Stimulated activated naive CD8-positive, alpha-beta T cell treated with anti-CD3 and anti-CD28 coated beads, Interleukin-15, amount 100 ng/mL, for 72 hours (primary cell): Measurements from ENCODE around the gene OR13J1.

Source experiments
- ATAC-seq: fragments of 150-1000 bp; cut with Tn5 transposase; 2 replicates; pipeline ENCODE4 v1.10.0; 2021; ENCODE audit warnings: mild to moderate bottlenecking, moderate library complexity
- DNase-seq, 2 donors: peaks; one replicate each; pipeline ENCODE4 v3.0.0; 2021 to 2022
- H3K27ac Mint-ChIP-seq, 2 donors: one replicate each; pipeline ENCODE4 v1.8.0; 2022; ENCODE audit warnings: mild to moderate bottlenecking in 2 of 2, mixed read lengths in 2 of 2, moderate library complexity in 2 of 2
- H3K27me3 Mint-ChIP-seq: one replicate; pipeline ENCODE4 v1.8.0; 2022; ENCODE audit warnings: mixed read lengths
- H3K4me1 Mint-ChIP-seq: one replicate; pipeline ENCODE4 v1.8.0; 2022; ENCODE audit warnings: mild to moderate bottlenecking, mixed read lengths
- H3K4me3 Mint-ChIP-seq, 2 donors: one replicate each; pipeline ENCODE4 v1.8.0; 2022; ENCODE audit warnings: mild to moderate bottlenecking in 2 of 2, mixed read lengths in 2 of 2, moderate library complexity in 1 of 2
- H3K9me3 Mint-ChIP-seq, 2 donors: one replicate each; pipeline ENCODE4 v1.8.0; 2022; ENCODE audit warnings: mixed read lengths in 2 of 2

Gene OR13J1

GRCh38 chr9:35882263-35882848 lies 12.2 kb upstream of the OR13J1 start:
- Mint-ChIP-seq H3K27me3 (no peaks in the 10 kb centered on the region), H3K4me3 (no peak overlapping the region), H3K27ac (no peak overlapping the region), H3K4me1 (no peaks in the 10 kb centered on the region), H3K9me3 (peaks cover 6% of the 10 kb centered on the region in 2 donors)
- ATAC-seq (peak; percentile 67), DNase-seq (peak; percentile 64 to 68)

GRCh38 chr9:35872505-35872904 lies 2.3 kb upstream of the OR13J1 start:
- ATAC-seq (no peak), DNase-seq (no peak)
- H3K27ac Mint-ChIP-seq, result no peak overlapping the region
- H3K4me3 Mint-ChIP-seq, result no peak overlapping the region
- H3K9me3 Mint-ChIP-seq, result peaks cover 4 to 6% of the 10 kb centered on the region in 2 donors
- no peaks in the 10 kb centered on the region for H3K4me1 Mint-ChIP-seq
- H3K27me3 Mint-ChIP-seq, result peaks cover 6% of the 10 kb centered on the region

DNA sequence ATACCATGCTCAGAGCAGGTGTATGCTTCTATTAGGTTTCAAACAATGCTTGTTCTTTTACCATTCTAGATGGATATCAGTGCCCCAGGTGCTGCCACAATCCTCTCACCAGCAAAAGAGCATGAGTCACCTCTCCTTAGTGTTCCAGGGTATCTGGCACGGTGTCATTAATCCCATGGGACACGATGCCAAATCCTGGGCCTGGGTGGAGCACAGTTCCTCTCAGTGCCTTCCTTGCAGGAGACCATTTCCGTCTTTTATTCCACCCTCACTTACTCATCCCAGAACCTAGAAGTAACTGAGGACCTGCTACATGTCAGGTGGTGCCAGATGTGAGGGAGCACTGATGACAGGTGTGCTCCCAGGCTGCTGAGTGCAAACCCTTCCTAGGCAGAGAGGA lies 1.3 kb upstream of the OR13J1 start:
- peaks cover 9% of the 10 kb centered on the region for H3K27me3 Mint-ChIP-seq
- no peaks in the 10 kb centered on the region for H3K4me1 Mint-ChIP-seq
- H3K4me3 Mint-ChIP-seq, result no peak overlapping the region
- ATAC-seq (no peak), DNase-seq (no peak)
- no peaks in the 10 kb centered on the region for H3K9me3 Mint-ChIP-seq
- H3K27ac Mint-ChIP-seq, result no peak overlapping the region

GRCh38 chr9:35869621-35870216 lies 482 bp downstream of the OR13J1 start:
- H3K27me3 Mint-ChIP-seq, result peaks cover 16% of the 10 kb centered on the region
- H3K4me3 Mint-ChIP-seq, result no peak overlapping the region
- H3K9me3 Mint-ChIP-seq, result no peaks in the 10 kb centered on the region
- no peaks in the 10 kb centered on the region for H3K4me1 Mint-ChIP-seq
- DNase-seq (no peak), ATAC-seq (no peak)
- H3K27ac Mint-ChIP-seq, result peak overlapping the region in 1 of 2 donors; percentile 64

GRCh38 chr9:35868933-35869332 lies 1.3 kb downstream of the OR13J1 start:
- Mint-ChIP-seq H3K27ac (peak overlapping the region in 1 of 2 donors; percentile 56), H3K27me3 (peaks cover 24% of the 10 kb centered on the region), H3K4me3 (no peak overlapping the region), H3K9me3 (no peaks in the 10 kb centered on the region), H3K4me1 (no peaks in the 10 kb centered on the region)
- no peak for ATAC-seq
- no peak for DNase-seq

DNA sequence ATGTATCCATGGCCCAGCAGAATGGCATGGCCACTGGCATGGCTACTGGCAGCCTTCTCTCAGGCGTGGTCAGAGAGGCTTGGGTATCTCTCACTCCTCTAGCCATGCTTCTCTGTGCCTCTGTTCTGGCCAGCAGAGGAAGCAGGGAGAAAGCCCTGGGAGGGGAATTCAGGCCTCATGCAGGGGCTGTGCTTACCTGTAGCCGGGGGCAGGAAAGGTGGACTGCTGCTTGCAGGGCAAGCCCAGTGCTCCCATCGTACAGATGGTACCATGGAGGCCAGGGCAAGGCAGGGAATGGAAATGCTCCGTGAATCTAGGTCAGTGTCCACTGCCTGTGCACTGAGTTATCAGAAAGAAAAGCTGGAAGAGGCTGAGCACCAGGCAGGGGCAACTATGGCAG lies 2.7 kb downstream of the OR13J1 start:
- Mint-ChIP-seq H3K27me3 (peaks cover 29% of the 10 kb centered on the region), H3K9me3 (no peaks in the 10 kb centered on the region), H3K27ac (peak overlapping the region in 1 of 2 donors; percentile 48), H3K4me3 (no peak overlapping the region), H3K4me1 (no peaks in the 10 kb centered on the region)
- ATAC-seq (no peak), DNase-seq (no peak)

GRCh38 chr9:35864695-35865255 lies 5.4 kb downstream of the OR13J1 start:
- Mint-ChIP-seq H3K9me3 (no peaks in the 10 kb centered on the region), H3K27me3 (peaks cover 51% of the 10 kb centered on the region)

GRCh38 chr9:35863583-35863982 lies 6.6 kb downstream of the OR13J1 start:
- no peak for ATAC-seq

More at GRCh38 chr9:35864695-35865255, 5.4 kb downstream of the OR13J1 start:
- Mint-ChIP-seq H3K27ac (no peak overlapping the region), H3K4me1 (no peaks in the 10 kb centered on the region), H3K4me3 (no peak overlapping the region)
- DNase-seq (no peak), ATAC-seq (no peak)

DNA sequence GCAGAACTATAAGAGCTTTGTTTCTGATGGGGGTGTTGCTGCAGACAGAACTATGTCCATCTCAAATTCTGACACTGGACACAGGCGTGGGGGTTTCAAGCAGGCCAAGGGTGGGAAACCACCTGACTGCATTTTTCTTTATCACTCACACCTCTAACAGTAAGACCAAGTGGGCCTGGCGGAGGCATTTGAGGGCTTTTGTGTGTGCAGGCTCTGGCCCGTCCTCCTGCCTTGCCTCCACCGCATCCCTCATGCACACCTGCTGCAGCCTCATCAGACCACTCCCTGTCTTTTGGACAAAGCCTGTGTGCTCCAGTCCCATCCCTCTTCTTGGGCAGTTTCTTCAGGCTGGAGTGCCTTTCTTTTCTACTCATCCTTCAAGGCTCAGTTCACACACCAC lies 7.9 kb downstream of the OR13J1 start:
- H3K4me1 Mint-ChIP-seq, result no peaks in the 10 kb centered on the region
- ATAC-seq (no peak), DNase-seq (no peak)
- H3K27ac Mint-ChIP-seq, result no peak overlapping the region
- H3K27me3 Mint-ChIP-seq, result peaks cover 43% of the 10 kb centered on the region
- H3K4me3 Mint-ChIP-seq, result no peak overlapping the region
- H3K9me3 Mint-ChIP-seq, result no peaks in the 10 kb centered on the region

More at GRCh38 chr9:35863583-35863982, 6.6 kb downstream of the OR13J1 start:
- H3K27ac Mint-ChIP-seq, result no peak overlapping the region
- no peaks in the 10 kb centered on the region for H3K4me1 Mint-ChIP-seq
- H3K27me3 Mint-ChIP-seq, result peaks cover 51% of the 10 kb centered on the region
- no peak for DNase-seq
- H3K4me3 Mint-ChIP-seq, result no peak overlapping the region
- no peaks in the 10 kb centered on the region for H3K9me3 Mint-ChIP-seq

DNA sequence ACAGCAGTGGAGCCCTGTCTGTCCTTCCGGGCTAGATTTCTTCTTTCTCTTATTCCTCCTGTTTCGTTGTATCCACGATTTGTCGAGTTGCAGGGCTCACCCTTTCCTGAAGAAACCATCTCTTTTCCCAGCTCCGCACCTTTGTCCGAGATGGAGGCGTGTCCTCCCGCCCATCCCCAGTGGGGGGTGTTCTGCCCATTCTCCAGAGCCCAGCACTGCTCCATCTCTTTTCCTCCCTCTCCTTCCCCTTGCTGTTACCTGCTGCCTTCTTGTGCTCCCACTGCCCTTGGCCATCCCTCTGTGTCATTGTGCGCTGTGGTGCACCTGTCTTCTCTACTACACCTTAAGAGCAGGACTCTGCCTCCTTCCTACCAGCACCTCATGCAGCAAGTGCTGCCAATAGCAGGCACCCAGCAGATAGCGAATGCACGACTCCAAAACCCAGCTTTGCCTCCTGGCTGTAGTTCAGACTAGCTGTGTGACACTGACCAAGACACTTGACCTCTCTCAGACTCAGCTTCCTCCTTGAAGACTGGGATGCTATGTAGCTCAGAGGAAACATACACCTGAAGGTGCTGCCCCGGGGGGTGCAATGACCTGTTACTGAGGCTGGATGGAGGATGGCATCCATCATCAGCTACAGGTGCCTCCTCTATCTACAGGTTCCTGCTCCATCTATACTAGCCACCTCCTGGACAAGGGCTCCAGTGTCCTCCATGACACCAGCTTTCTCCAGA lies 8.9 kb downstream of the OR13J1 start:
- no peaks in the 10 kb centered on the region for H3K9me3 Mint-ChIP-seq
- H3K4me3 Mint-ChIP-seq, result no peak overlapping the region
- H3K4me1 Mint-ChIP-seq, result no peaks in the 10 kb centered on the region
- no peak overlapping the region for H3K27ac Mint-ChIP-seq
- H3K27me3 Mint-ChIP-seq, result peaks cover 42% of the 10 kb centered on the region
- ATAC-seq (no peak), DNase-seq (no peak)

- H3K4me3 Mint-ChIP-seq, result no peak overlapping the region
- no peaks in the 10 kb centered on the region for H3K4me1 Mint-ChIP-seq
- no peak for ATAC-seq
- no peak for DNase-seq
- H3K27ac Mint-ChIP-seq, result no peak overlapping the region
- peaks cover 38% of the 10 kb centered on the region for H3K27me3 Mint-ChIP-seq
- no peaks in the 10 kb centered on the region for H3K9me3 Mint-ChIP-seq
Observed at GRCh38 chr9:35859990-35860339, 10.2 kb downstream of the OR13J1 start.

DNA sequence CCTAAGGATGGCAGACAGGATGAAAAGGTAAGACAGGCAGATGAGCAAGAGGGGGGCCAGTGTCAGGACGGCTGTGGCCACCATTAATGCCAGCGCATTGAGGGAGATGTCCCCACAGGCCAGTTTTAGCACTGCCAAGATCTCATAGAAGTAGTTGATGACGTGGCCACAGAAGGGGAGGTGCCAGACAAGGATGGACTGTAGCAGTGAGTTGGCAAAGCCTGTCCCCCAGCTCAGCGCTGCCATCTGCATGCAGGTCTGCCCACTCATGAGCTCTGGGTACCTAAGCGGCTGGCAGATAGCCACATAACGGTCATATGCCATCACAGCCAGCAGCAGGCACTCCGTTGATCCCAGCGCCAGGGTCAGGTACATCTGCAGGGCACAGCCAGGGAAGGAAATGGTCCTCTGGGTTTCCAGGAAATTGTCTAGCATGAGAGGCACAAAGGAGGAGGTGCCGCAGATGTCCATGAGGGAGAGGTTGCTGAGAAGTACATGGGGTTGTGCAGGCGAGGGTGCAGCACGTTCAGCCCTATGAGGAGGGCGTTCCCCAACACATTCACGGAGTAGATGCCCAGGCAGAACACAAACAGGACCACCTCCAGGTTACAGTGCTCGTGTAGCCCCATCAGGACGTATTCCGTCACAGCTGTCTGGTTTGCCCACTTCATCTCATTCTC lies 10.8 kb downstream of the OR13J1 start:
- peaks cover 33% of the 10 kb centered on the region for H3K27me3 Mint-ChIP-seq
- H3K9me3 Mint-ChIP-seq, result no peaks in the 10 kb centered on the region
- H3K4me3 Mint-ChIP-seq, result no peak overlapping the region
- H3K27ac Mint-ChIP-seq, result no peak overlapping the region
- ATAC-seq (peak; percentile 69), DNase-seq (no peak)
- no peaks in the 10 kb centered on the region for H3K4me1 Mint-ChIP-seq

DNA sequence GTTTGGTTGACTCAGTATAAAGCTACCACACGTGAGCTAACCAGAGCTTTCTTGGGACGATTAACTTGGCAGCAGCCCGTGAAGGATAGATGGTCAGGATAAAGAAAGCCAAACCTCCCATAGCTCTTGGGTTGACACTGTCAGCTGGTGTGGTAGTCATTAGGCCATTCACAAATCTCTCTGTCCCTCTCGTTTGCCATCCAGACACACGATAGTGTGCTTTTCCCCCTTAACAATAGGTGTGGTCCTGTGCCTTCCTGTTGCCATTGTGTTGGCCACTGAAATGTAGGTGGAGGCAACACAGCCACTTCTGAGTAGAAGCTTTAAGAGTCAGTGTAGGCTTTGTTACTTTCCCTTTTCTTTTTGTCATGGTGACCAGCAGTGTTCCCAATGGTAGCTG lies 11.7 kb downstream of the OR13J1 start:
- no peak overlapping the region for H3K27ac Mint-ChIP-seq
- no peaks in the 10 kb centered on the region for H3K9me3 Mint-ChIP-seq
- peaks cover 28% of the 10 kb centered on the region for H3K27me3 Mint-ChIP-seq
- no peak for ATAC-seq
- DNase-seq, result no peak
- H3K4me1 Mint-ChIP-seq, result no peaks in the 10 kb centered on the region
- H3K4me3 Mint-ChIP-seq, result no peak overlapping the region

- Mint-ChIP-seq H3K9me3 (no peaks in the 10 kb centered on the region), H3K4me3 (no peak overlapping the region), H3K27ac (no peak overlapping the region), H3K4me1 (no peaks in the 10 kb centered on the region), H3K27me3 (peaks cover 15% of the 10 kb centered on the region)
- DNase-seq, result no peak
- no peak for ATAC-seq
Observed at GRCh38 chr9:35856882-35857281, 13.3 kb downstream of the OR13J1 start.

GRCh38 chr9:35856206-35856605 lies 14.0 kb downstream of the OR13J1 start:
- no peak for ATAC-seq
- H3K27ac Mint-ChIP-seq, result no peak overlapping the region
- no peaks in the 10 kb centered on the region for H3K4me1 Mint-ChIP-seq
- no peak for DNase-seq
- H3K27me3 Mint-ChIP-seq, result peaks cover 9% of the 10 kb centered on the region
- no peak overlapping the region for H3K4me3 Mint-ChIP-seq
- no peaks in the 10 kb centered on the region for H3K9me3 Mint-ChIP-seq
